Measurements from ENCODE around the gene FABP7. TPM values are rescaled to one million over a fixed set of nuclear protein-coding genes. Genes with fewer than 3 reads are reported as not detected.
"Not testable (repeated sequence)": the region's sequence is repeated elsewhere in the genome, so short reads cannot be mapped to it uniquely, and the experiment has no call there.

The FABP7 gene
- total and polyA plus RNA-seq, 8 donors: 2.8 TPM; not detected in 7

DNA sequence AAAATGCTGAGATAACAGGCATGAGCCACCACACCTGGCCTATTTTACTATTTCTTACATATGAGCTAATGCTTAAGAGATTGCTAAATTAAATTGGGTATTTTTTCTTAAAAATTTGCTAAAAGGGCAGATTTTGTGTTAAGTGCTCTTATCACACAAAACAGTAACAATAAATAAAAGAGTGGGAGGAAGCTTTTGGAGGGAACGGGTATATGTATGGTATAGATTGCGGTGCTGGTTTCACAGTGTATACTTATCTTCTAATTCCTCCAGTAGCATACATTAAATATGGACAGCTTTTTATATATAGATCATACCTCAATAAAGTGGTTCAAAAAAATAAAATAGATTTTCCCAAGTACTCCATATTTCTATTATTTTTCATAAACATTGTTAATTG is 39.4 kb upstream of the FABP7 start:
- Histone ChIP-seq H3K9me3 (no peaks in the 10 kb centered on the region), H3K36me3 (no peaks in the 10 kb centered on the region), H3K4me3 (no peak overlapping the region), H3K27me3 (peaks cover 0 to 6% (median 0%) of the 10 kb centered on the region in 3 donors), H3K4me1 (peaks cover 0 to 8% (median 0%) of the 10 kb centered on the region in 4 donors), H3K27ac (no peak overlapping the region)
- no peak for DNase-seq
- 92 to 98% (median 97%) methylated on average over 2 of the region's 2 CpGs for WGBS, 5 donors
- TF ChIP-seq POLR2AphosphoS5 (IDR thresholded peaks at IDR 0.05) (no peak), EP300 (IDR thresholded peaks at IDR 0.05) (no peak), POLR2A (IDR thresholded peaks at IDR 0.05) (no peak)
- TF ChIP-seq, protein P1, sequence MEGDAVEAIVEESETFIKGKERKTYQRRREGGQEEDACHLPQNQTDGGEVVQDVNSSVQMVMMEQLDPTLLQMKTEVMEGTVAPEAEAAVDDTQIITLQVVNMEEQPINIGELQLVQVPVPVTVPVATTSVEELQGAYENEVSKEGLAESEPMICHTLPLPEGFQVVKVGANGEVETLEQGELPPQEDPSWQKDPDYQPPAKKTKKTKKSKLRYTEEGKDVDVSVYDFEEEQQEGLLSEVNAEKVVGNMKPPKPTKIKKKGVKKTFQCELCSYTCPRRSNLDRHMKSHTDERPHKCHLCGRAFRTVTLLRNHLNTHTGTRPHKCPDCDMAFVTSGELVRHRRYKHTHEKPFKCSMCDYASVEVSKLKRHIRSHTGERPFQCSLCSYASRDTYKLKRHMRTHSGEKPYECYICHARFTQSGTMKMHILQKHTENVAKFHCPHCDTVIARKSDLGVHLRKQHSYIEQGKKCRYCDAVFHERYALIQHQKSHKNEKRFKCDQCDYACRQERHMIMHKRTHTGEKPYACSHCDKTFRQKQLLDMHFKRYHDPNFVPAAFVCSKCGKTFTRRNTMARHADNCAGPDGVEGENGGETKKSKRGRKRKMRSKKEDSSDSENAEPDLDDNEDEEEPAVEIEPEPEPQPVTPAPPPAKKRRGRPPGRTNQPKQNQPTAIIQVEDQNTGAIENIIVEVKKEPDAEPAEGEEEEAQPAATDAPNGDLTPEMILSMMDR (IDR thresholded peaks at IDR 0.05): no peak
- intact Hi-C loops (cut with DNase I; ENCODE audit: low total_unique reads): no loop called here

DNA sequence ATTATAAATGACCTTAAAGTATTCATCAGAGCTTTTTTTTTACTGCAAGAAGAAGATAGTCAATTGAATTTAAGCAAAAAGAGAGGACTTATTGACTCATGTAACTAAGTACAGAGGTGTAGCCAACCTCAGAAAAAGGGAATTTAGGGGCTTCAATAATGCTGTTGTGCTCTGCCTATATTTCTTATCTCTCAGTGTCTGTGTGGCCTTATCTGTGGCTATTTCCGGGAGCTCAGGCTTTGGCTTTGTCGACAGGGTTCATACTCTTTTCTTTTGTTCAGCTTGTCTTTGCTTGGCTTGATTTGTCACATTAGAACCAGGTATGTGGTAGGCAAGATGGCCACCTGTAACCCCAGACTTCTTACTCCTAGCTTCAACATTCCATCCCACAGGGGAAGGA is 38.6 kb upstream of the FABP7 start:
- no peak for TF ChIP-seq POLR2AphosphoS5 (IDR thresholded peaks at IDR 0.05)
- TF ChIP-seq, protein P1 (IDR thresholded peaks at IDR 0.05): no peak
- intact Hi-C loops (cut with DNase I; ENCODE audit: low total_unique reads): no loop called here
- Histone ChIP-seq H3K4me1 (no peaks in the 10 kb centered on the region), H3K9me3 (no peaks in the 10 kb centered on the region), H3K4me3 (no peak overlapping the region), H3K36me3 (no peaks in the 10 kb centered on the region), H3K27me3 (peaks cover 0 to 6% (median 0%) of the 10 kb centered on the region in 3 donors), H3K27ac (no peak overlapping the region)
- 28 to 62% (median 34%) methylated on average over 2 of the region's 2 CpGs for WGBS, 5 donors
- no peak for DNase-seq

DNA sequence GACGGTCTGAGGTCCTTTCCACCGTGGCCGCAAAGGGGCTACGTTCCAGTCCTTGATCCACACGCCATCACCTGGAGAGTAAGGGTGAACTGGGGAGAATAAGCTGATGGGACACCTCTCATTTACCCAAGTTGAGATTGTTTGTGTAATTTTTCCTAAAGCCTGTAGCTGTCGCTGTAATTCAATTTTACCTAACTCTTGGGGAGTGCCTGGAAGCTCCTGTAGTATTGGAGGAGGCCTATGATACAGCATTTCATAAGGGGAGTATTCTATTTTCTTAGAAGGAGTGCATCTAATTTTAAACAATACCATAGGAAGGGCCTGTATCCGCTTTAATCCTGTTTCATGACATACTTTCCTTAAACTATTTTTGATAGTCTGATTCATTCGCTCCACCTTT is 35.3 kb upstream of the FABP7 start:
- intact Hi-C loops (cut with DNase I; ENCODE audit: low total_unique reads); H3K4me3 ChIP-seq; H3K9me3 ChIP-seq; H3K36me3 ChIP-seq; H3K4me1 ChIP-seq; DNase-seq; H3K27me3 ChIP-seq; H3K27ac ChIP-seq: not testable (repeated sequence)
- TF ChIP-seq, protein P1 (IDR thresholded peaks at IDR 0.05): peak in 3 of 7 experiments; percentile 20 to 38 (median 20)
- WGBS, 5 donors: 31 to 49% (median 39%) methylated on average over 7 to 8 of the region's 8 CpGs

DNA sequence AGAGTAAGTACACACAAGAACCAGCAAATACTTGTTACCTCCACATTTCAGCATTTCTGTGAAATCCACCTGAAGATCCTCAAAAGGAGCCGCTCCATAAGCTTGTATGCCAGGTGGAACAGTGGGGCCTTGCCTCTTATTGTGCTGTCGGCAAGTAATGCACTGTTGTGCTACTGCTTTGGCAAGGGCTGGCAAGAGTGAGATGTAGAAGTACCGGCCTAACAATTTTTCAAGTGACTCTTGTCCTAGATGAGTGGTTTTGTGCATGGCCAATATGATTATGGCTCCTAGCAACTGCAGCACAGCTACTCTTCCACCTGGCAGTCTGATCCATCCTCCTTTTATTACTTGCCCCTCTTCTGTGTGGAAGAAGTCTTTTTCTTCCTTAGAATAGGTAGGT is 34.7 kb upstream of the FABP7 start:
- H3K4me3 ChIP-seq, H3K27ac ChIP-seq: not testable (repeated sequence)
- intact Hi-C loops (cut with DNase I; ENCODE audit: low total_unique reads): loop anchor here (5.0 kb wide), 1 partner anchor 92 kb away; no protein-coding TSS in a partner anchor

DNA sequence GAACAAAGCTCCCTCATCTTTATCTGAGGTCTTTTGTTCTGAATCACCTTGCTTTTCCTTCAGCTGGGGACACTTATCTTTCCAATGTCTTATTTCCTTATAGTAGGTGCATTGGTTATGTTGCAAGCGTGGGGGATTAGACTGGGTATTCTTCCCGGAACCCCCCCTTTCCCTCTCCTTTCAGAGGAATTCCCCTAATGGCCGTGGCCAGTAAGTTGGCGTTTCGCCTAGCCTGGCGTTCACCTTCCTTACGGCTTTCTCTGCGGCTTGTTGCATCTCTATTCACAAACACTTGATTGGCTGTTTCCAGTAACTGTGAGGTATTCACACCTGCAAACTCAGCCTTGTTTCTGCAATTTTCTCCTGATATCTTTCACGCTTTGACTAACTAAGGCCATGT is 32.8 kb upstream of the FABP7 start:
- Histone ChIP-seq H3K27ac (no peak overlapping the region), H3K4me3 (no peak overlapping the region), H3K4me1 (no peaks in the 10 kb centered on the region), H3K36me3 (no peaks in the 10 kb centered on the region), H3K27me3 (no peaks in the 10 kb centered on the region), H3K9me3 (no peaks in the 10 kb centered on the region)
- 75 to 86% (median 84%) methylated on average over 9 of the region's 9 CpGs for WGBS, 5 donors
- TF ChIP-seq POLR2A (IDR thresholded peaks at IDR 0.05): no peak
- TF ChIP-seq, protein P1 (IDR thresholded peaks at IDR 0.05): no peak
- no peak for TF ChIP-seq POLR2AphosphoS5 (IDR thresholded peaks at IDR 0.05)
- no peak for TF ChIP-seq EP300 (IDR thresholded peaks at IDR 0.05)
- intact Hi-C loops (cut with DNase I; ENCODE audit: low total_unique reads): loop anchor here (5.0 kb wide), 1 partner anchor 91 kb away; no protein-coding TSS in a partner anchor
- DNase-seq: no peak

More for the DNA sequence above, 34.7 kb upstream of the FABP7 start:
- H3K36me3 ChIP-seq, DNase-seq, H3K9me3 ChIP-seq, H3K27me3 ChIP-seq, H3K4me1 ChIP-seq: not testable (repeated sequence)
- WGBS, 5 donors: 79 to 96% (median 94%) methylated on average over 3 of the region's 3 CpGs

Measured in stomach (tissue), 9 donors.